Measurements from ENCODE around the gene BTLA. TPM values are rescaled to one million over a fixed set of nuclear protein-coding genes. Genes with fewer than 3 reads are reported as not detected.

BTLA gene
- total RNA-seq, 2 donors from 2014 or later: 0.21 to 1.4 TPM

DNA sequence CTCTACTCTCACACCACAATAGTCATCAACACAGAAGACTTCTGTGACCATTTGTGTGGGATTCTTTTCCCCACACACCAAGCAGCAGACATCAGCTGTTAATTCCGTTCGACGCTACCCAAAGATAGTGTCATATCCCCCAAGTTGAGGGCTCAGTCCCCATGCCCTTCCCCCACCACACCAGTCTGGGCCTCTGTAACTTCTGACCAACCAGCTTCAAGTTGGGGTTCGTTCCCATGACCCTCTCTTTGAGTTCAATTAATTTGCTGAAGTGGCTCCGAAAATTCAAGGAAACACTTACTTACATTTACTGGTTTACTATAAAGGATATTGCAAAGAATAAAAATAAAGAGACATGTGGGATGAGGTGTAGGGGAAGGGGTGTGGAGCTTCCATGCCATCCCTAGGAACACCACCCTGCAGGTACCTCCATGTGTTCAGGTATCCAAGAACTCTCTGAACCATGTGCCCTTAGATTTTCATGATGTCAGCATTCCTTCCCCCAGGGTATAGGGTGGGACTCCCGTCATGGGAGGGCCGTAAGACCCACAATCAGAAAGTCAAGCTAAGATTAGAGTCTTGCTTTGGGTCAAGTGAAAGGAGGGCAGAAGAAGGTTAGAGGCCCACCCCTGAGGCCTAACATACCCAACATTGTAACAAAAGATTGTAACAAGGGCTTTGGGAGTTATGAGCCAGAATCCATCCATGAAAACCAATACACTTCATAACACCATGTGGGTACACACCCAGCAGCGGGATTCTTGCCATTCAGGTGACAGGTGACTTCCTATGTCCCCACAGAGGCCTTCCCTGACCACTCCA, 82.7 kb downstream of the BTLA start:
- Mint-ChIP-seq H3K4me1 (ENCODE audit: low read depth in 2 of 2) (peaks cover 3% of the 10 kb centered on the region in 2 donors), H3K27ac (no peak overlapping the region), H3K9me3 (no peaks in the 10 kb centered on the region), H3K4me3 (no peak overlapping the region), H3K36me3 (no peaks in the 10 kb centered on the region), H3K27me3 (peaks cover 0 to 8% of the 10 kb centered on the region in 2 donors)
- ATAC-seq (no peak), DNase-seq (ENCODE audit: low spot score) (no peak)

DNA sequence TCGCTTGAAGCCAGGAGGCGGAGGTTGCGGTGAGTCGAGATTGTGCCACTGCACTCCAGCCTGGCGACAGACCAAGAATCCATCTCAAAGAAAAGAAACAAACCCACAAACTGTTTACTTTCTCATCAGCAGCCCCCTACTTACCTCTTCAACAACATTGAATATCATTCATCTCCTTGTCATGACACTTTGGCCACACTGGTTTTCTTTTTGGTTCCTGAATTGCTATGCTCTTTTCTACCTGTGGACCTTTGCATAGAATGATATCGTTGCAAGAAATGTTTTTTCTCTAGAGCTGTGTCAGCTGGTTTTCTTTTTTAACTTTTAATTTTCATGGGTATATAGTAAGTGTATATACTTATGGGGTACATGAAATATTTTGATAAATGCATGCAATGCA, 83.9 kb downstream of the BTLA start:
- peaks cover 0 to 8% of the 10 kb centered on the region in 2 donors for H3K27me3 Mint-ChIP-seq
- H3K4me3 Mint-ChIP-seq: no peak overlapping the region
- DNase-seq (ENCODE audit: low spot score) (no peak), ATAC-seq (no peak)
- H3K4me1 Mint-ChIP-seq (ENCODE audit: low read depth in 2 of 2): peaks cover 3% of the 10 kb centered on the region in 2 donors
- H3K27ac Mint-ChIP-seq: no peak overlapping the region
- no peaks in the 10 kb centered on the region for H3K36me3 Mint-ChIP-seq
- H3K9me3 Mint-ChIP-seq: no peaks in the 10 kb centered on the region

Other genes with a start within 250 kb of the BTLA start
- not detected for gene SLC9C1, start 205.3 kb downstream of the BTLA start, total RNA-seq
- gene CD200, start 166.3 kb downstream of the BTLA start, total RNA-seq: under 1 TPM; 0.17 to 0.36 TPM
- 10 to 100 TPM; 44.7 to 54.3 TPM for gene ATG3, start 62.5 kb upstream of the BTLA start, total RNA-seq
- gene SLC35A5, start 62.6 kb upstream of the BTLA start, total RNA-seq: 10 to 100 TPM in 1 of 2 donors, 1 to 10 TPM in 1; 9.9 to 18.0 TPM
- gene CCDC80, start 141.7 kb upstream of the BTLA start, total RNA-seq: under 1 TPM in 1 of 2 donors, not detected in 1; 0.28 TPM